GM21367 (cell line): ENCODE results near the gene PTGIS.

Source experiments
- ATAC-seq: cut with Tn5 transposase; IDR thresholded peaks from one replicate; pipeline ENCODE4 v1.9.1; 2021; ENCODE audit not compliant: unreplicated experiment

Gene PTGIS

GRCh38 chr20:49476016-49476355 is 92.0 kb downstream of the PTGIS start:
- ATAC-seq = no peak

GRCh38 chr20:49475292-49476015 is 92.5 kb downstream of the PTGIS start:
- no peak for ATAC-seq

- ATAC-seq = no peak
Observed at GRCh38 chr20:49471397-49471796, 96.5 kb downstream of the PTGIS start.

- no peak for ATAC-seq
Observed at GRCh38 chr20:49470922-49471321, 97.0 kb downstream of the PTGIS start.

DNA sequence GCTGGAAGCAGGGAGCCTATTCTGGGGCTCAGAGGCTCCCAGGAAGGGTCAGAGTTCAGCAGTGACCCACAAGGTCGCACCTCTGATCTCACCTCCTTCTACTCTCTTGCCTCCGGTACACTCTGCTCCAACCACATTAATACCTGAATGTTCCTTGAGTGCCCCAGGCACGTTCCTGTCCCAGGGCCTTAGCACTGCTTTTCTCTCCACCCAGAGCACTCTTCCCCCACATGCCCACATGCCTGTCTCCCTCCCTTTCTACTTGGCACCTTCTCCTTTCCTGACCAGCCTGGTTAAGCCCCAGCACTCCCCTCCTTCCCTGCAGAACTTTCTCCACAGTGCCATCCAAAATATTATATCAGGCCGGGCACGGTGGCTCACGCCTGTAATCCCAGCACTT is 98.9 kb downstream of the PTGIS start:
- ATAC-seq = no peak

- no peak for ATAC-seq
Observed at GRCh38 chr20:49468412-49468811, 99.5 kb downstream of the PTGIS start.

DNA sequence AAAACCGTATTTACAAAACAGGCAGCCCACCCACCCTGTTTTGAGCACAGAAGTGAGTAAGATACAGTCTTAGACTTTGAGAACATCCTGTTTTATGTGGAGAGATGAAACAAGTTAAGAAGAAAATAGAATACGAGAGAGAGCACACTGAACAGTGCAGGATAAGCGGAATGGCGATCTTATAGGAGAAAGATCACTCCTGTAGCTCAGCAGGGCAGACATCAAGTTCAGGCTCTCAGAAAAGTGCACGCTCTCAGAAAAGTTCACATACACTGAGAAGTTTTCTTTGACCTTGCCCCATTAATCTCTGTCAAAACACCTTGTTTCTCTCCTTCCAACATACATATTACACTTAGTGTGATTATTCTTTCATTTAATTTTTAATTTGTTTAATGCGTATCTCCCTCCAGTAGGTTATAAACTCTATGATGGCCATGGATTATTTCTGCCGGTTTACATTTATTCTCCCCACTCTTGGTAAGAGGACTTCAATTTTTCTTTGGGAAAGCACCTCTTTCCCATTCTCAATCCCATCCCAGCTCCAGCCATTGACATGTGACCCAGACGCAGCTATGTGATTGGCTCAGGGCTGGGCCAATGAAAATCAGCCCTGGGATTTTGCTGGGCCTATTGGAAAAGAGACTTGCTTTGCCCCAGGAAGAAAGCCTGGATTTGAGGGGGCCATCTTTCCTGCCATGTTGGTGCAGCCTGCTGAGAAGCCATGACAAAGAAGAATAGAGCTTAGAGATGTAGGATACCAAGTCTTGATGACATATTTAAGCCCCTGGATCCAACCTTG is 101.6 kb downstream of the PTGIS start:
- ATAC-seq = no peak

- no peak for ATAC-seq
Observed at GRCh38 chr20:49464556-49464955, 103.4 kb downstream of the PTGIS start.

DNA sequence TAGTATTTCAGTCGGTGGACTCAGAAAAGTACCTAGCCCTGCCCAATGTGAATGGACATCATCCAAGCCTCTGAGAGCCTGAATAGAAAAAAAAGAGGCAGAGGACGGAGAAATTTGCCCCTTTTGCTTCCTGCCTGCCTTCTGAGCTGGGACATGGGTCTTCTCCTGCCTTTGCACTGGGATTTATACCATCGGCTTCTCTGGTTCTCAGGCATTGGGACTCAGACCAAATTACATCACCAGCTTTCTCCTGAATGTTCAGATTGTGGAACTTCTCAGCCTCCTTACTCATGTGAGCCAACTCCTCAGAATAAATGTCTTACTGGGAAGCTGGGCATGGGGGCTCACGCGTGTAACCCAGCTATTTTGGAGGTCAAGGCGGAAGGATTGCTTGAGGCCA is 105.3 kb downstream of the PTGIS start:
- no peak for ATAC-seq

DNA sequence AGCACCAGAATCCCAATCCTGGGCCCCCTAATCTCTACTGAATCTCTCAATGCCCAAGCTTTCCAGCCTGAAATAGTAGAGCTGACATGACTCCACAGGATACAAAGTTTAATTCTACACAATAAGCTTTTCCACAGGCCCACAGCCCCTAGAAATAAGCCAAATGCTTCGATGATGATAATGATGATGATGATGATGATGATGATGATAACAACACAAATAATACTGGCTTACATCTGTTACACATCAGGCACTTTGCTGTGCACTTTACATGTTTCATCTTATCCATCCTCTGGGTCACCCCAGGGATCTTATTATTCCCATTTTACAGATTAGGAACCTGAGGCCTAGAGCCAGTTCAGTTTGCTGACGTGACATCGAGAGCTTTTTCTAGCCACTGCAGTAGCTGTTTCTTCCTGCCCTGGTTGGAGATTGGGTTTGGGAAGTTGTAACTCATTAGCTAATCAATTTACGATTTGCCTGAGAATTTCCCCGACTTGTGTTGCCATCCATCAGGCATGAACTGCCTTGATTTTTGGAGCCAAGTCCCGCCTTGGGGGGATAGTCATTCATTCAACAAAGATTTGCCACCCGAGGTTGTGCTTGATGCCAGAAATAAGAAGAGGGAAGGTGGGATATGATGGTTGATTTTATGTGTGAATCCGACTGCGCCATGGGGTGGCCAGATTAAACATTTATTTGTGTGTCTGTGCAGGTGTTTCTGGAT is 105.9 kb downstream of the PTGIS start:
- ATAC-seq = no peak

DNA sequence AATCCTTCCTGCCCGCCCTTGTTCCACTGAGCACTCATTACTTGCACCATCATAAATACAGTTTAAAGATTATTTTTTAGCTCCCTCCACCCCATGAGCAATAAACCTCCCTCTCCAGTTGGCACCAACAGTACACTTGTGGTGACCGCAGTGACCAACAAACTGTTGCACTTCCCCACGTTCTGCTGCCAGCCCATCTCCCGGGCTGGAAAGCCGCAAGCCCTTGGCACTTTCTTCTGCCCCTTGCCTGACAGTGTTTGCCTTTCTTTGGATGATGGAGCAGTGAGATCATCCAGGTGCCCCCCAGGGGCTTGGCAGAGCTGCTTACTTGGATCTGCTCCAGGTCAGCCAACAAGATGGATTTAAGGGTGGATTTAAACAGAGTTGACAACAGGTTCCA is 107.0 kb downstream of the PTGIS start:
- ATAC-seq = no peak

DNA sequence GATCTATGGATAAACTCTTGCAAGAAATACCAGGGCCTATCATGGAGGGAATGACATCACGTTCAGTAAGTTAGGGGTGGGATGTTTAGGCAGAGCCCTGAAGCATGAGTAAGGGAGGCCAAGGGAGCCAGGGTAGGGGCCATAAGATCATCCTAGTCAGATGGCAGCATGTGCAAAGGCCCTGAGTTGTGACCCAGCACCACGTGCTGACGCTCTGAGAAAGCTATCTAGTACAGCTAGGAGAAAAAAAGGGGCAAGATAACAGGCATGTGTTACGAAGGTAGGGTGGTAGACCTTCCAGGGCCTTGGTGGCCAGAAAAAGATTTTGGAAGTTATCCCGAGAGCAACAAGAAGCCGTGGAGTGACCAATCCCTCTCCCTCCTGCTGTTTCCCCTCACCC is 107.8 kb downstream of the PTGIS start:
- no peak for ATAC-seq

- no peak for ATAC-seq
Observed at GRCh38 chr20:49459684-49460083, 108.3 kb downstream of the PTGIS start.

GRCh38 chr20:49457444-49457843 is 110.5 kb downstream of the PTGIS start:
- ATAC-seq = no peak

DNA sequence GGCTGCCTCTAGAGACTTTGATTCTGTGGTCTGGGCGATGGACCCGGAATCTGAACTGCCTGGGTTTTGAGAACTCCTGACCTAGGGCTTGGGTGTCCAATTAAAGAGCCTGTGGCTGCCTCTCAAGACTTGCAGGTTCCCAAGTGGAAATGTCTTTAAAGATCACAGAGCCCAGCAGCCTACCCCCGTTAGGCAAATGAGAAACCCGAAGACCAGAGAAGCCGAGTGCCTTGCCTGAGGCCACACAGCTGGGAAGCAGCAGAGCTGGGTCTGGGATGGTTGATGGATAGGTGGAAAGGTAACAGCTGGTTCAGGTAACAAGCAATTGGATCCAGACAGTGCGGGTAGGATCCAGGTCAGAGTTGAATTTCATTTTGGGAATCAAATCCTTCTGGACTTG is 111.3 kb downstream of the PTGIS start:
- ATAC-seq = no peak

DNA sequence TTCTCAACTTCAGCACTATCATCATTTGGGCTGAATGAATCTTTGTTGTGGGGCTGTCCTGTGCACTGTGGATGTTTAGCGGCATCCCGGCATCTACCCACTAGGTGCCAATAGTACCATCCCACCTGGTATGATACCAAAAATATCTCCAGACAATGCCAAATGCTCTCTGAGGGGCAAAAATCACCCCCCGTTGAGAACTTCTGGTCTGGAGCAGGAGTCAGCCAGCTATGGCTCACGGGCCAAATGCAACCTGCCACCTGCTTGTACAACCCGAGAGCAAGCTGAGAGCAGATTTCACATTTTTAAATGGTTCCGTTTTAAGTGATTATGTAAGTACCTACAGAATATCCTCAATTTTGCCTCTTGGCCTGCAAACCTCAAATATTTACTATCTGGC is 112.2 kb downstream of the PTGIS start:
- no peak for ATAC-seq
